ENCODE data around the gene GALNT14. TPM values are rescaled to one million over a fixed set of nuclear protein-coding genes. Genes with fewer than 3 reads are reported as not detected.
"Not testable (repeated sequence)": the region's sequence is repeated elsewhere in the genome, so short reads cannot be mapped to it uniquely, and the experiment has no call there.

The GALNT14 gene
- total RNA-seq, 1 experiment from 2014 or later: 2.7 TPM

GRCh38 chr2:31187166-31187565 is 48.9 kb upstream of the GALNT14 start:
- Mint-ChIP-seq H3K27ac (no peak overlapping the region), H3K27me3 (ENCODE audit: low read depth) (peaks cover 23% of the 10 kb centered on the region), H3K4me3 (no peak overlapping the region), H3K9me3 (peaks cover 0 to 3% of the 10 kb centered on the region in 2 experiments; a peak in 1 of 5 replicates), H3K4me1 (peaks cover 4 to 7% of the 10 kb centered on the region in 2 experiments), H3K36me3 (ENCODE audit: insufficient read depth in 1 of 3, low read depth in 3 of 3) (no peaks in the 10 kb centered on the region)
- Histone ChIP-seq H3K4me1 (ENCODE audit: insufficient read depth, low read length) (no peaks in the 10 kb centered on the region), H2BK12ac (ENCODE audit: insufficient read length, low read depth, low read length) (no peak overlapping the region), H4K8ac (replicated peaks; ENCODE audit: insufficient read length, low read depth, low read length) (no peak overlapping the region), H2AK5ac (ENCODE audit: insufficient read length, low read length) (no peak overlapping the region), H3K18ac (ENCODE audit: insufficient read length, low read depth, low read length) (no peak overlapping the region), H4K5ac (ENCODE audit: insufficient read length, low read depth, low read length) (no peak overlapping the region), H3K79me2 (ENCODE audit: insufficient read depth, low read length) (no peaks in the 10 kb centered on the region), H3K27ac (ENCODE audit: insufficient read length, low read depth, low read length) (no peak overlapping the region), H3K79me1 (ENCODE audit: insufficient read depth, low read depth, low read length, poor library complexity, severe bottlenecking) (no peaks in the 10 kb centered on the region), H2BK5ac (ENCODE audit: insufficient read length, low read length) (no peak overlapping the region), H2BK20ac (ENCODE audit: low read depth, low read length, poor library complexity, severe bottlenecking) (no peak overlapping the region), H3K9ac (ENCODE audit: extremely low read depth, insufficient read length, low read length) (no peak overlapping the region), H4K91ac (ENCODE audit: insufficient read length, low read depth, low read length) (no peak overlapping the region), H4K20me1 (ENCODE audit: control insufficient read depth, insufficient read depth, insufficient read length) (no peaks in the 10 kb centered on the region), H3K23me2 (ENCODE audit: insufficient read length, low read depth, low read length, poor library complexity, severe bottlenecking) (no peaks in the 10 kb centered on the region), H3K4me2 (ENCODE audit: insufficient read depth, insufficient read length, low read length) (no peak overlapping the region), H3K56ac (ENCODE audit: insufficient read length, low read depth, low read length) (no peak overlapping the region), H3K27me3 (ENCODE audit: insufficient read depth, low read length) (no peaks in the 10 kb centered on the region), H3K23ac (ENCODE audit: insufficient read length, low read depth, low read length) (no peak overlapping the region), H2BK120ac (ENCODE audit: low read depth, low read length, poor library complexity, severe bottlenecking) (no peak overlapping the region), H3K14ac (ENCODE audit: insufficient read depth, low read length) (no peak overlapping the region), H3K4ac (ENCODE audit: low read depth, low read length) (no peak overlapping the region), H3K9me3 (ENCODE audit: control insufficient read depth, low read depth, low read length) (no peaks in the 10 kb centered on the region), H2AFZ (ENCODE audit: low read length) (no peak overlapping the region), H3T11ph (ENCODE audit: low read length) (no peak overlapping the region), H2BK15ac (ENCODE audit: low read depth, low read length) (no peak overlapping the region)
- no CpG with 5 or more reads among the region's 4 CpGs for WGBS (ENCODE audit: extremely low coverage, insufficient read length, low lambda C conversion rate)
- DNase-seq: no peak
- TF ChIP-seq CTCF (conservative IDR thresholded peaks at IDR 0.05): no peak

DNA sequence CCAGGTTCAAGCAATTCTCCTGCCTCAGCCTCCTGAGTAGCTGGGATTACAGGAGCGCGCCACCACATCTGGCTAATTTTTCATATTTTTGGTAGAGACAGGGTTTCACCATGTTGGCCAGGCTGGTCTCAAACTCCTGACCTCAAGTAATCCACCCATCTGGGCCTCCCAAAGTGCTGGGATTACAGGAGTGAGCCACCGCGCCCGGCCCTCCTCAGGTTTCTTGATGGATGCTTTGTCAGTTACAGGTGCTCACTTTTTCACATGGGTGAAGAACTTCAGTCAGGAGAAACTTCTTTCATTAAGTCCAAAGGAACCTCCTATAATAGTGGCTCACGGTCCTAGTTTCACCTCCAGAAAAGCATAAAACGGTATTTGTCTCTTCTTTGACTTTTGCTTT is 45.7 kb upstream of the GALNT14 start:
- not testable (repeated sequence) for H3K4ac ChIP-seq (ENCODE audit: low read depth, low read length); H4K20me1 ChIP-seq (ENCODE audit: control insufficient read depth, insufficient read depth, insufficient read length); H3K27ac Mint-ChIP-seq; H3K18ac ChIP-seq (ENCODE audit: insufficient read length, low read depth, low read length); H2AFZ ChIP-seq (ENCODE audit: low read length); H4K91ac ChIP-seq (ENCODE audit: insufficient read length, low read depth, low read length); H2BK12ac ChIP-seq (ENCODE audit: insufficient read length, low read depth, low read length); H3K79me2 ChIP-seq (ENCODE audit: insufficient read depth, low read length); H3K4me2 ChIP-seq (ENCODE audit: insufficient read depth, insufficient read length, low read length); H3K79me1 ChIP-seq (ENCODE audit: insufficient read depth, low read depth, low read length, poor library complexity, severe bottlenecking); H2AK5ac ChIP-seq (ENCODE audit: insufficient read length, low read length); H2BK15ac ChIP-seq (ENCODE audit: low read depth, low read length); H3K4me1 ChIP-seq (ENCODE audit: insufficient read depth, low read length); H3T11ph ChIP-seq (ENCODE audit: low read length); H4K5ac ChIP-seq (ENCODE audit: insufficient read length, low read depth, low read length); H3K23ac ChIP-seq (ENCODE audit: insufficient read length, low read depth, low read length); H3K36me3 Mint-ChIP-seq (ENCODE audit: insufficient read depth in 1 of 3, low read depth in 3 of 3); H3K23me2 ChIP-seq (ENCODE audit: insufficient read length, low read depth, low read length, poor library complexity, severe bottlenecking); H3K9me3 Mint-ChIP-seq; H3K27ac ChIP-seq (ENCODE audit: insufficient read length, low read depth, low read length); H3K9me3 ChIP-seq (ENCODE audit: control insufficient read depth, low read depth, low read length); H2BK20ac ChIP-seq (ENCODE audit: low read depth, low read length, poor library complexity, severe bottlenecking); H2BK5ac ChIP-seq (ENCODE audit: insufficient read length, low read length); H3K4me1 Mint-ChIP-seq; H3K56ac ChIP-seq (ENCODE audit: insufficient read length, low read depth, low read length); H3K27me3 ChIP-seq (ENCODE audit: insufficient read depth, low read length); H3K9ac ChIP-seq (ENCODE audit: extremely low read depth, insufficient read length, low read length); H3K14ac ChIP-seq (ENCODE audit: insufficient read depth, low read length); H2BK120ac ChIP-seq (ENCODE audit: low read depth, low read length, poor library complexity, severe bottlenecking); H4K8ac ChIP-seq (replicated peaks; ENCODE audit: insufficient read length, low read depth, low read length); H3K4me3 Mint-ChIP-seq; DNase-seq
- peaks cover 23% of the 10 kb centered on the region for H3K27me3 Mint-ChIP-seq (ENCODE audit: low read depth)
- no CpG with 5 or more reads among the region's 7 CpGs for WGBS (ENCODE audit: extremely low coverage, insufficient read length, low lambda C conversion rate)

Data from H9 (cell line).